Activated CD4-positive, CD25-positive, alpha-beta regulatory T cell treated with anti-CD3 and anti-CD28 coated beads, Interleukin-2, amount 50 U/mL, for 24 hours (primary cell): ENCODE results near the gene KCTD14.
"Not testable (repeated sequence)": the region's sequence is repeated elsewhere in the genome, so short reads cannot be mapped to it uniquely, and the experiment has no call there.

Experiments used
- ATAC-seq, 2 donors: fragments of 150-1000 bp; cut with Tn5 transposase; one replicate each; pipeline ENCODE4 v1.10.0; 2021; ENCODE audit warnings: mild to moderate bottlenecking in 1 of 2, moderate library complexity in 1 of 2

KCTD14 gene, protein sequence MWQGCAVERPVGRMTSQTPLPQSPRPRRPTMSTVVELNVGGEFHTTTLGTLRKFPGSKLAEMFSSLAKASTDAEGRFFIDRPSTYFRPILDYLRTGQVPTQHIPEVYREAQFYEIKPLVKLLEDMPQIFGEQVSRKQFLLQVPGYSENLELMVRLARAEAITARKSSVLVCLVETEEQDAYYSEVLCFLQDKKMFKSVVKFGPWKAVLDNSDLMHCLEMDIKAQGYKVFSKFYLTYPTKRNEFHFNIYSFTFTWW

DNA sequence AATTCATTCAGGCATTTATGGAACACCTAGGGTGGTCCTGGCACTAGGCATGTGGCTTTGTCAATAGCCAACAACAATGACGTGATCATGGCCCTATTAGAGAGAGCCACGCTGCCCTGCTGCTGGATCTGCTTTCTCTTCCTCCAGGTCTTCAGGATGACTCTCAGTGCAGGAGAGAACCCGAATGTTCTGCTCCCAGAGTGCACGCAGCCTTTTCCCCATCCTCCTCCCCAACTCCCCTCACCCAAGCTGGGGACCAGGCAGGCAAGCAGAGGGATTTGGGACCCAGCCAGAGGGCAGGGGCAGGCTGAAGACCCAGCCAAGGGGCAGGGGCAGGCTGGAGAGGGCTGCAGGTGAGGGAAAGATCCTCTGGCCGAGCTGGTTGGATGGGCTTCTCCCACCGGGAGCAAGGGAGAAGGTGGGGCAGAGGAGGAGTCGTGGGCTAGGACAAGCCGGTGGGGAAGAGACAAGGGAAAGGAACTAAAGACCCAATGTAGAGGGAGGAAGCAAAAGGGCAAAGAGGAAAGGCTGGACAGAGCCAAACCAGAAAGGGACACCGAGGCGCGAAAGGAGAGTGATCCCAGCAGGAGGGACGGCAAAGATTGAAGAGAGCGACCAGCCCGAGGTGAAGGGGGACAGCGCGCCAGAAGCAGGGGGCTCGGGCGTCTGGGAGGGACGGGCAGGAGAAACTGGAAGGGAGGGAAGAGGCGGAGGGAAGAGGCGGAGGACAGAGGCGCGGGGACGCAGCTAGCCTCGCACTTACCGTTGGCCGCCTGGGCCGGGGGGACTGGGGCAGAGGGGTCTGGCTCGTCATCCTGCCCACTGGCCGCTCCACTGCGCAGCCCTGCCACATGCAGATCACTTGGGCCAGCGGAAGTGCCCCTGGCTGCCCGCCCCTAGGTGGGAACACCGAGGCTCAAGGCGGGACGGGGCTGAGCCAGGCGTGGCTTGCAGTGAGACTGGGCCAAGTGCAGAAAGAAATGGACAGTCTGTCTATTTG lies at the start of gene KCTD14:
KCTD14 (minus strand) TSS at position 880 of the 1,000 bp plus-strand sequence; CDS start at position 853, 27 bp downstream.
- ATAC-seq: no peak

DNA sequence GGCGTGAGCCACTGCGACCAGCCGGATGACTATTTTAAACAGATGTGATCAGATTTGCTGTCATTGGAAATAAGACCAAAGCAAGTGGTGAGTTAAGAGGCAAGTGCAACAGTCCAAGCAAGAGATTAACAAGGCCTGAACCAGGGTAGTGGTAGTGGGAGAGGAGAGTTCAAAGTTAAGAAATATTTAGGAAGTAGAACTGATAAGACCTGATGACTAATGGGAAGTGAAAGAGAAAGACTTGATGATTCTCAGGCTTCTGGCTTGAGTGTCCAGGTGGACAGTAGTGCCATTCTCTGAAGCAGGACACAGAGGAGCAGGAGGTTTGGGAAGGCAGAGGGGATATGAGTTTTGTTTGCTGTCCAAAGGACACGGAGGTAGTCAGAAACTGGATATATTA lies 49.4 kb upstream of the KCTD14 start:
- ATAC-seq: no peak

DNA sequence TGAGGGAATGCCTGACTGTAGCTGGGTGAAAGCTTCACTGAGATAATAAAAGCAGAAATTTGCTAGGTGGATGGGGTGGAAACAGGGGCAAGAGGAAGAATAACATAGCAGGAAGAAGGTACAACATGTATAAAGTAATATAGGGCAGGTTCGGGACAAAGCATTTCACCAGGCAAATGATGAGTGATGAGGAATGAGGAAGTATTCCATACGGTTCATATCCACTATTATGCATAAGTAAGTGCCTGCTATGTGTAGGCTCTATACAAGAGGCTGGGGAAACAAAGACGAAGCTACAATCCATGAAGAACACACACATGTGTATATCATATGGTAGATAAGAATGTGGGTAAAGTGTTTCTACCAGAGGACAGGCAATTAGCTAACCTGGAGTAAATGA lies 48.6 kb upstream of the KCTD14 start:
- ATAC-seq: no peak

DNA sequence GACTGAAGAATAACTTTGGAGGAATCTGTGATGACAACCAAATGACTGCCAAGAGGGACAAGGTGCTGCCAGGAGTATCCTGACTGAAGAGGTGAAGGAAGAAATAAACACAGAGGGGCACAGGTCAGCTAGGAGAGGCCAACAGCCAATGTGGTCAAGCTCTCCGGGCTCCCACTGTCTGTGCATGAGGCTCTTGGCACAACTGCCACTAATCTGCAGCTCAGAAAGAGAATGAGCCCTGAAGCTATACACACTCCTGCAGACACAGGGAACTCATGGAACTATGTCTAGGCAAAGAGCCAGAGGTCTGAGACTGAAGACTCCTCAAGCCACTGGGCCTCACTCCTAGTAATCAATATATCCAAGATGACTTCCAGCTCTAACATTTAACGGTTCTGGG lies 47.5 kb upstream of the KCTD14 start:
- ATAC-seq: no peak

DNA sequence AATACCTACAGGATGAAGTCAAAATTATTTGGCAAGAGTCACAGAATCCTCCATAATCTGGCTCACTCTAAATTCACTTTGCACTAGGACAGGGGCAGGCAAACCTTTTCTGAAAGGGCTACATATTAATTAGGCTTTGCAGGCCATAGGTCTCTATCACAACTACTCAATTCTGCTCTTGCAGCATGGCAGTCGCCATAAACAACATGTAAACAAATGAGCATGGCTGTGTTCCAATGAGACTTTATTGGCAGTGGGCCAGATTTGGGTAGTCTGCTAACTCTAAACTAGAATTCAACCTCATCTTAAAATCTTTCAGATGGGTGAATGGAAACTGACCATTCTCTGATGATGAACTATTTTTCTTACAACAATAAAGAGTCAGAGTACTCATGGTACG lies 46.4 kb upstream of the KCTD14 start:
- ATAC-seq: no peak

DNA sequence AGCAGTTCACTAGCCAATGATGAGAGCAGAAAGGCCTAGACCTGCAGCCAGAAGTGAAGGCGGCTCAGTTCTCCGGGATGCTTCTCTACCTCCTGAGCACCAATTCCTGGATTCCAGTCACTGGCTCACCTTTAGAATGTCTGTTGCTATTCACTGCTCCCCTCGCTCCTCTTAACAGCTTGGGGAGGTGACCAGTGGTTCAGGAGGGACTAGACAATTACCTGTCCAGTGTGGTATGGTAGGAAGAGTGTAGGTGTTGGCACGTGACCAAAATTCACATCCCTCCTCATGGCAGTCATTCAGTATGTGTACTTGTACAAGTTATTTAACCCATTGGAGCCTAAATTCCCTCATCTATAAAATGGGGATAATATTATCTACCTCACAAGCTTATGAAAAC lies 44.6 kb upstream of the KCTD14 start:
- ATAC-seq: no peak

DNA sequence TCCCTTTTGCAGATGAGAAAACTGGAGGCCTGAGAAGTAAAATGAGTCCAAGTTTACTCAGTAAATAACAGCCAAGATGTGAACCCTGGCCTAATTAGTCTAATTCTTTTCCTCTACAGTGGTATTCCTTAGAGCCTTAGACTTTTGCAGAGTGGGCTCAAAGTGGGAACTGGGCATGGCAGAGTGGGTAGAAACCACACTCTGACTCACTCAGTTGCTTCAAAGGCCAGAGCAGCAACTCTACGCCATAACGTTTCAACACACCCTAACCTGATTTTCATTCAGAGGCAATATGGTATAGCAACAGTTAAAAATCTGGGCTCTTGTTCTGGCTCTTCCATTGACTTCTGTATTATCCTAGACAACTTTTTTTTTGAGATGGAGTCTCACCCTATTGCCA lies 43.4 kb upstream of the KCTD14 start:
- ATAC-seq: no peak

DNA sequence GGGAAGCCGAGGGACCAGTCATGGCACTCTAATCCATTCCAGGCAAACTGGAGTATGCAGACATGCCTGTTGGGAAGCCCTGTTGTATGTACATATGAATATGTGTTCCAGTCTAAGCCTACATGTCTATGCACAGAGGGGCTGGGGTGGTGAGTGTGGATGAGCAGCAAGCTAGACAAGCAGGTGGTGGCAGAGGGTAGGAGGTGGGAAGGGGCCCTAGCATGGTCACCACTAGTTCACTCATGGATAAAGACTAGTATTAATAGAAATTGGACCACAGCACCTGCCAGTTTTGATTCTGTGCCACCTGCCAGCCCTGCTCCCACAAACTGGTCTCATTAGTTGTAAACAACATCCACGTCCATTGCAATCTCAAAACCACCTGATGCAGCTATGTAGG lies 42.1 kb upstream of the KCTD14 start:
- ATAC-seq: no peak

DNA sequence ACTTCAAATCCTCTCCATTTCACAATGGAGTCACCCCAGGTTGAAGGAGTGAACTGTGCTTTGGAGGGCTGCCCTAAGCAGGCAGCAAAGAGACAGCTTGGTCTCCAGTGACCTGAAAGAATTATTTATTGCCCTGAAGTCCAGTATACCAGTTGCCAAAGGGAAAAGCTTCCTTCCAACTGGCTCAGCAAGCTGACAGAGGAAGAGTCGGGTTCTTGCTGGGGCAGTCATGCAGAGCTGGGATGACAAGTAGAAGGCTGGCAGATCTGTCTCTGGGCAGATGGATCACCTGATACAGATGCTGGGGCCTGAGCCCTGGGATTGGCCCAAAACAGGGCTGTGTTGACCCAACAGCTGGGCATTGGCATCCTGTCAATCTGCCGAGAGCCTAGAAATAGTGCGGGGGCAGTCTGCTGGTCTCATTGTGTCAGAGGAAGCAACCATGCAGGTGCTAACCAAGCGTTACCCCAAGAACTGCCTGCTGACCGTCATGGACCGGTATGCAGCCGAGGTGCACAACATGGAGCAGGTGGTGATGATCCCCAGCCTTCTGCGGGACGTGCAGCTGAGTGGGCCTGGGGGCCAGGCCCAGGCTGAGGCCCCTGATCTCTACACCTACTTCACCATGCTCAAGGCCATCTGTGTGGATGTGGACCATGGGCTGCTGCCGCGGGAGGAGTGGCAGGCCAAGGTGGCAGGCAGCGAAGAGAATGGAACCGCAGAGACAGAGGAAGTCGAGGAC lies 40.5 kb upstream of the KCTD14 start, which contains the start of gene THRSP:
THRSP (plus strand) TSS at position 422 of the 742 bp plus-strand sequence; CDS start at position 443, 21 bp downstream.
- ATAC-seq: no peak

DNA sequence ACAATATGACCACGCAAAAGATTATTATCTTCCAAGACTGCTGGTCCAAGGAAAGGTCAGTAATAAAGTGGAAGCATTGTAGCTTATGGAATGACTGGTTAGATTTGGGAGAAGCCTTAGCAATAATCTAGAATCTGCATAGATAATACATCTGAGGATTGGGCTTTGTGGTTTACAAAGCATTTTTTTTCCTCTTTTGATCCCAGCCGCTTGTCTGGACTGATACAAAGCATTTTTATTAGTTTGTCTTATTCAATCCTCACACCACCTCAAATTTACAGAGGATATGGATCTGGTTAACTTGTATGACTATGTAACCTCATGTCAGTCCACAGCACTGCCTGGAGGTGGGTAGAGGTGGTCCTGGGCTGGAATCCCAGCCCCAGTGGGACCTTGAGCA lies 39.6 kb upstream of the KCTD14 start:
- no peak for ATAC-seq

DNA sequence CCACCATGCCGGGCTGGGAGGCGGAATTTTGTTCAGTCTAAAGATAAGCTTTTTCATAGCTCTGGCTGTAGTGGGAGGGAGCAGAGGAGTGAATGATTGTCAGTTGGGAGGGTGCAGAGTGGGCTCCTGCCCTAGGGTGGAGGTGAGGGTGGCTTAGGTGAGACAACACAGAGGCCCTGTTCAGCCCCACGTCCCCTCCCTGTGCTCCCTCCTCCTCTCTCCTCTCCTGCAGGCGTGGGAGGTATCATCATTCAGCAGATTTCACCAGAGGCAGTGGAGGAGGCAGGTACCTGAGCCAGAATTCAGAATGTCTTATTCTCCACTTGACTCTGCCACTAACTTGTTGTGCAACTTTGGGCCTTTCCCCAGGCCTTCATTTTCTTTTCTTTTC lies 38.8 kb upstream of the KCTD14 start:
- no peak for ATAC-seq

DNA sequence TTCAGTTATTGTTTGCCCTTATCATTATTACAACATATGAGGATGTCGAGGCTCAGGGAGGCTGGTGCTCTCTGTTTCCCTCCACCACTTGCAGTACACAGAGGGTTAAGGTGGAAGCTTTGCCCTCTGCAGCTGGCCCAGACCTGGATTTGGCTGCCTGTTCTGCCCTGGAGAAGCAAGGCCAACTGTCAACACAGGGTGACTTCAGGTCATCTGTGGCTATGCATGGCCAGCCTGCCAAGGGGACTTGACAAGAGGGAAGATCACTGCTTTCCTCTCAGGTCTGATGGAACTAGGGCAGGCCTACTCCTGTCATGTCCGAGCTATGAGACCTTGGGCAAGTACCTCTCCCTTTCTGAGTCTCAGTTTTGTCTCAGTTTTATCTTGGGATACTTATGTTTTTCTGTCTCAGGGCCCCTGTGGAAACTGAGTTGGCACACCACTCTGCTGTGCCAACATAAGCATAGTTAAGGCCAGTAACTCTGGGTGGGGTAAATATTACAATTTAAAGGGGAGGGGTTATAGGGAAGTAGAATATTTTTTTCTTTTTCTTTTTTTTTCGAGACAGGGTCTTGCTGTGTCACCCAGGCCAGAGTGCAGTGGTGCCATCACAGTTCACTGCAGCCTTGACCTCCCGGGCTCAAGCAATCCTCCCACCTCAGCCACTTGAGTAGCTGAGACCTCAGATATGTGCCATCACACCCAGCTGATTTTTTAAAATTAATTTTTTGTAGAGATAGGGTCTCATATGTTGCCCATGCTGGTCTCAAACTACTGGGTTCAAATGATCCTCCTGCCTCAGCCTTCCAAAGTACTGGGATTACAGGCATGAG lies 38.2 kb upstream of the KCTD14 start:
- ATAC-seq: no peak

DNA sequence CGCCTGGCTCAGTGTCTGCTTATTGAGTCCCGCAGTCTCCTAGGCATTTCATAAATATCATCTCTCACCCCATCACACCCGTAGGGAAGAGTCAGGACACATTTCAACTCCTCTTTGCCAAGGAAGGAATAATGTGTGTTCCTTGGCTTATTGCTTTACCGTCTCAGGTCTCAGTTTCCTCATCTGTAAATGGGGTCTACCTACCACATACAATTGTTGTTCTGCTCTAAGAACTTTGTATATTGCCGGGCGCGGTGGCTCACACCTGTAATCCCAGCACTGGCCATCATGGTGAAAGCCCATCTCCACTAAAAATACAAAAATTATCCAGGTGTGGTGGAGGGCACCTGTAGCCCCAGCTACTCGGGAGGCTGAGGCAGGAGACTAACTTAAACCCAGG lies 37.5 kb upstream of the KCTD14 start:
- no peak for ATAC-seq

DNA sequence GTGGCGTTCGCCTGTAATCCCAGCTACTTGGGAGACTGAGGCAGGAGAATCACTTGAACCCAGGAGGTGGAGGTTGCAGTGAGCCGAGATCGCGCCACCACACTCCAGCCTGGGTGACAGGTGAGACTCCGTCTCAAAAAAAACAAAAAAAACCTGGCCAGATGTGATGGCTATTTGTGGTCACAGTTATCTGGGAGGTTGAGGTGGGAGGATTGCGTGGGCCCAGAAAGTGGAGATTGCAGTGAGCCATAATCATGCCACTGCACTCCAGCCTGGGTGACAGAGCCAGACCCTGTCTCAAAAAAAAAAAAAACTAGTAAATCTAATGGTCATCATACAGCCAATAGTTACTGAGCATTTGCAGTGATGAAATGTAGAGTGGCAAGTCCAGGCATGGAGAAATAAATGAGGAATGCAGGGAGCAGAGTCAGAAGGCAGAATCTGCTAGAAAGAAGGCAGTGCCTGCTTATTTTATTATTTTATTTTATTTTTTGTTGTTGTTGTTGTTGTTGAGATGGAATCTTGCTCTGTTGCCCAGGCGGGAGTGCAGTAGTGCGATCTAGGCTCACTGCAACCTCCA lies 36.8 kb upstream of the KCTD14 start:
- ATAC-seq: not testable (repeated sequence)

DNA sequence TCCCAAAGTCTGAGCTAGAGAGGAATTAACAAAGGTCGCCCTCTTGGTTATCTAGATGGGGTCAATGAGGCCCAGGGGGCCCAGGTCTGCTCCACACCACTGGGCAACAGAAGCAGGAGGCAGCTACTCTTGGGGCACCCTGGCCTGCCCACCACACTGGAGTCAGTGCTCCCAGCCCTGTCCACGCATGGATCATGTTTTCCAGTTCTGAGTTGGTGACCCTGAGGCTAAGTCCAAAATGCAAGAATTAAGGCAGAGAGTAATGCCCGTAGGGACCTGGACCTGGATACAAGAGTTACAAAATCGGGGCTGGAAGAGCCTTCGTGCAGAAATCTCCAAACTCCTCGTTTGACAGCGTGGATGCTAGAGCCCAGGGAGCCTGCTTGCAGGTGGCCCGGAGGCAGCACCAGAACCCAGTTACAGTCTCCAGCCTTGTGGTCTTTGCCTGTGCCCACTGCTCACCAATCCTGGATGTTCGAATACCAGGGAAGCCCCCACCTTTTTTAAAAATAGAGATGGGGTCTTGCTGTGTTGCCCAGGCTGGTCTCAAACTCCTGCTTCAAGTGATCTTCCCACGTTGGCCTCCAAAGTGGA lies 34.5 kb upstream of the KCTD14 start:
- ATAC-seq: no peak

DNA sequence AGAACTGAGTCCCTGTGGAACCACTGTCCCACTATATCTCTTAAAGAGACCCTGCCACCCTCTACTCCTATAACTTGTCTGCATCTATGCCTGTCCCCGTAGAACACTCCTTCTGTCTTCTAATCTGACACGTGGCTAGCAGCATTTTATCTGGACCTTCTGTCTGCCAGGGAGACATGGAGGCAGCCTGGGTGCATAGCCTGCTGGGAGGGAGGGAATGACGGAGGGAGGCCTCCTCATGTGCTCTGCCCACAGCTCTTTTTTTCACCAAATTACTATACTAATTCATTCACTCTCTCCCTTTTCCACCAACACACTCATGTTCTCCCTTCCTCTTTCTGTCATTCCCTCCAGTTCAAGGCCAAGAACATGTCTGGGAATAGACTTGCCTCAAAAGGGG lies 33.0 kb upstream of the KCTD14 start:
- no peak for ATAC-seq

DNA sequence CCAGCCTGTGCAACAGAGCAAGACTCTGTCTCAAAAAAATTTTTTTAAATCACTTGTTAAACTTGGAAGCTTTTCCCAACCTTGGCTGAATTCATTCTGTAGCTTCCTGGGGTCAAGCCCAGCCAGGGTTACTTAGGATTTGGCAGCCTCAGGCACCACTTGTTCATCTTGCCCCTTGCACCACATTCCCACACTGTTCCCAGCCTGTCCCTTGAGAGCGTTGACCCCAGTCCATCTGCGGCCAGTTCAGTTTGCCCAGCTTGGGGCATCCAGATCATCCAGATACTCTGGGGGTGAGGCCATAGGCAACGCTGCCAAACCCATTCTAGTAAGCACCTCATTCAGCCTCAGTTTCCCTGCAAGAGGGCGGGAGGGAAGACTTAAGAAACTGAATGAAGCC lies 31.9 kb upstream of the KCTD14 start:
- no peak for ATAC-seq

DNA sequence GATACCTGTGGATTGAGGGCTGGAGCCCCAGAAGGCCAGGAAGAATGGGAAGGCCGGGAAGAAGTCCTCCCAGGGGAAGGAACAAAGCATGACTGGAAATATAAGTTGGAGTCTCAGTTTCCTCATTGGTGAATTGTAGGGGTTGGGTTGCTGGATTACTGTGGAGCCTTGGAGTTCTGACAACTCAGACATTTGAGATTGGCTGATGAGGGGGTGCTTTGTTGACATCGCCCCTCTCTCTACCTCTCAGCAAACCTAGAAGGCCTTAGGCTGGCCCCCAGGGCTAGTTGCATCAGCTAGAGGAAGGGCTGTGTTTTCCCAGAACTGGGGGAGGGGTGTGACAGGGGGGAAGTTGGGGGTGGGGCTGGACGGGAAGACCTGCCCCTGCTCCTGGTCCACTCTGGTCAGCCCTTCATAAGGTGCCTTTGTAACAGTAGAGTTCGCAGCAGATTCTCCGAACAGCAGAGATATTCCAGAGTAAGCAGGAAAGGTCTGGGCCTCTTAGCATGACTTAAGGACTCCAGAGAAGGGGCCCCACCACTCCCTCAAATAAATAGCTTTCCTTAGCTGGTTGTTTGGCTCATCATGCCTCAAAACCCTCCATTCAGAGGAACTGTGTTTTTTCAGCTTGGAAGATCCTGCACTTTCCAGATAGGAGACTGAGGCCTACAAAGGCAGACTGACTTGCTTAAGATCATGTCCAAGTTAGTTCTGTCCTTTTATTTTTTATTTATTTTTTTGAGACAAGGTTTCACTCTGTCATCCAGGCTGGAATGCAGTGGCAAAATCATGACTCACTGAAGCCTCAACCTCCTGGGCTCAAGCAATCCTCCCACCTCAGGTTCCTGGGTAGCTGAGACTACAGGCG lies 28.1 kb upstream of the KCTD14 start:
- ATAC-seq: no peak

DNA sequence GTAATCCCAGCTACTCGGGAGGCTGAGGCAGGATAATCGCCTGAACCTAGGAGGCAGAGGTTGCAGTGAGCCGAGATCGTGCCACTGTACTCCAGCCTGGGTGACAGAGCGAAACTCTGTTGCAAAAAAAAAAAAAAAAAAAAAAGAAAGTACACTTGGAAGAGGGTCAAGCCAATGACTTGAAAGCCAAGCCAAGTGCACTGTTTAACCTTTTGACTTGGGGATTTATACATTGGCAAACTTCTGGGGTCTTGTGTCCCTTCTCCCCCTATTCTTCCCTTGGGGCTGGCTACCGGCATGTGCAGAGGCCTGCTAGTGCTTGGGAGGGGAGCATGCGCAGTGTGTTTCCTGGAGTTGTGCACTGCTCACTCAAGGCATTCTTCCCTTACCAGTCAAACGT lies 26.3 kb upstream of the KCTD14 start:
- no peak for ATAC-seq

DNA sequence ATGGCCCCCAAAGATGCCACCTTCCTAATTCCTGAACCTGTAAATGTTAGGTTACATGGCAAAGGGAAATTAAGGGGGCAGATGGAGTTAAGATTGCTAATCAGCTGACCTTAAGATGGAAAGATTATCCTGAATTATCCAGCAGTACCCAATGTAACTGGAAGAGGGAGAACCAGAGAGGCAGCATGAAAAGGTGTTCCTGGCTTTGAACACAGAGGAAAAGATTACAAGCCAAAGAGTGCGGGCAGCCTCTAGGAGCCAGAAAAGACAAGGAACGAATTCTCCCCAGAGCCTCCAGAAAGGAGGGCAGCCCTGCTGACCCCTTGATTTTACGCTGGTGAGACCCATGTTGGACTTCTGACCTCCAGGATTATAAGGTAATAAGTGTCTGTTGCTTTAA lies 25.5 kb upstream of the KCTD14 start:
- no peak for ATAC-seq

DNA sequence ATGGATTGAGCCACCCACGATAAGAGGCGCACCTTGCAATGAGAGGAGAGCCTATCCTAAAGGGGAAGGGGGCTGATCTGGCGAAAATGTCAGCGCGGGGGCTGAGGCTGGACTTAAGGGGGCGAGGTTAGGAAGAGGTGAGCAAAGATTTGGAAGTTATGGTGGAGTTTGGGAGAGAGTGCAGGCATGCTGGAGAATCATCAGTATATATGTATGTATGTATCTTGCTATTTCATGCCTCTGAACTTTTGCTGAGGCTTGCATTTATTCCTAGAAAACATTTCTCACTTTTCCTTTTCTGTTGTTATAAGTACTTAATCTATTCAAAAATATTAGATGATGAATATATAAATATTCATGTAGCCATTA lies 23.4 kb upstream of the KCTD14 start:
- ATAC-seq: no peak
